GM13976 (cell line): ENCODE measurements around the gene PILRB.

Experiments
- DNase-seq: peaks from one replicate; pipeline ENCODE4 v3.0.0; 2012; ENCODE audit warnings: low spot score
- in situ Hi-C: fragments of 300-500 bp; cut with MboI; formaldehyde crosslinking; loops from one replicate; pipeline ENCODE4 v1.12.0; 2022; ENCODE audit warnings: low sequenced_read_pairs, mixed read lengths, inconsistent platforms; ENCODE audit not compliant: unreplicated experiment
- TF ChIP-seq, protein P1 (sequence below): IDR thresholded peaks from 2 replicates; pipeline ENCODE4 v1.5.1; 2012; ENCODE audit warnings: borderline replicate concordance, mild to moderate bottlenecking; ENCODE audit not compliant: insufficient read depth; ENCODE audit errors: extremely low read depth, missing control alignments, control extremely low read depth

Gene PILRB

DNA sequence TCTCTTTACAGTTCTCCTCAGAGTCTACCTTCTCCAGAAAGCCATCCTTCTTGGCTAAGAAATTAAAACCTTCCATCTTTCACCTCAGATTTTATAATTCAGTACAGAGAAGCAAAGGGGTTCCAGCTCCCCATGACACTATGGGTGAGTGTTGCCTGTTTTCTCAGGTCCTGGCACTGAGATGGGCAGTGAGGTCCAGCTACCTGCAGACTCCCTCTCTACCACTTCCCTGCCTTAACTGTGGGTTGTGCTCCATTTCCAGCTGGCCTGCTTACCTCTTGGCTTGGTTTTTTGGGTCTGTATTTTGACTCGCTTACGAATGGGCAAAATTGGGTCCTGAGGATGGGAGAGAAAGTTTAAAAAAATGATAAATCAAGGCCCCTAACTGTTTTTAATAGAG, 44.3 kb downstream of the PILRB start:
- DNase-seq = no peak
- in situ Hi-C loops = loop anchor here (10.0 kb wide), 1 partner anchor 267 kb away; no protein-coding TSS in a partner anchor

DNA sequence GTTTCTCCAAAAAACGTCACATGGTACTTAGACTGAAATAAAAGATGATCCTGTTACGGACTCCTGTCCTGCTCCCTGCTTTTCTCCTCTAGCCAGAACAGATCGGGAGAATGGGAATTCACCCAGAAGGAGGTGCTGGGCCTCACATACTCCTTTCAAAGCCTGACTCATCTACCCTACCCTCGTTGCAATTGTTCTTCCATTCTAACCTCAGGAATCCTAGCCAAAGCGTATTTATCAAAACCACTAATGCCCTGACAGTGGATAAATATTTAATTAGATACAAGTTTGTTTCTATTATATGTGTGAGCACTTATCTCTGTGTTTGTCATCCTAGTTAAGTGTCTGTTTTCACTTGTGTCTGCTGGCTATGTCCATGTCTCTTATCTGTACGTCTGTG, 48.9 kb downstream of the PILRB start:
- TF ChIP-seq, protein P1, sequence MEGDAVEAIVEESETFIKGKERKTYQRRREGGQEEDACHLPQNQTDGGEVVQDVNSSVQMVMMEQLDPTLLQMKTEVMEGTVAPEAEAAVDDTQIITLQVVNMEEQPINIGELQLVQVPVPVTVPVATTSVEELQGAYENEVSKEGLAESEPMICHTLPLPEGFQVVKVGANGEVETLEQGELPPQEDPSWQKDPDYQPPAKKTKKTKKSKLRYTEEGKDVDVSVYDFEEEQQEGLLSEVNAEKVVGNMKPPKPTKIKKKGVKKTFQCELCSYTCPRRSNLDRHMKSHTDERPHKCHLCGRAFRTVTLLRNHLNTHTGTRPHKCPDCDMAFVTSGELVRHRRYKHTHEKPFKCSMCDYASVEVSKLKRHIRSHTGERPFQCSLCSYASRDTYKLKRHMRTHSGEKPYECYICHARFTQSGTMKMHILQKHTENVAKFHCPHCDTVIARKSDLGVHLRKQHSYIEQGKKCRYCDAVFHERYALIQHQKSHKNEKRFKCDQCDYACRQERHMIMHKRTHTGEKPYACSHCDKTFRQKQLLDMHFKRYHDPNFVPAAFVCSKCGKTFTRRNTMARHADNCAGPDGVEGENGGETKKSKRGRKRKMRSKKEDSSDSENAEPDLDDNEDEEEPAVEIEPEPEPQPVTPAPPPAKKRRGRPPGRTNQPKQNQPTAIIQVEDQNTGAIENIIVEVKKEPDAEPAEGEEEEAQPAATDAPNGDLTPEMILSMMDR = no peak
- in situ Hi-C loops = loop anchor here (10.0 kb wide), 1 partner anchor 272 kb away; no protein-coding TSS in a partner anchor
- no peak for DNase-seq

More for the DNA sequence above, 44.3 kb downstream of the PILRB start:
- TF ChIP-seq, protein P1 = no peak

DNA sequence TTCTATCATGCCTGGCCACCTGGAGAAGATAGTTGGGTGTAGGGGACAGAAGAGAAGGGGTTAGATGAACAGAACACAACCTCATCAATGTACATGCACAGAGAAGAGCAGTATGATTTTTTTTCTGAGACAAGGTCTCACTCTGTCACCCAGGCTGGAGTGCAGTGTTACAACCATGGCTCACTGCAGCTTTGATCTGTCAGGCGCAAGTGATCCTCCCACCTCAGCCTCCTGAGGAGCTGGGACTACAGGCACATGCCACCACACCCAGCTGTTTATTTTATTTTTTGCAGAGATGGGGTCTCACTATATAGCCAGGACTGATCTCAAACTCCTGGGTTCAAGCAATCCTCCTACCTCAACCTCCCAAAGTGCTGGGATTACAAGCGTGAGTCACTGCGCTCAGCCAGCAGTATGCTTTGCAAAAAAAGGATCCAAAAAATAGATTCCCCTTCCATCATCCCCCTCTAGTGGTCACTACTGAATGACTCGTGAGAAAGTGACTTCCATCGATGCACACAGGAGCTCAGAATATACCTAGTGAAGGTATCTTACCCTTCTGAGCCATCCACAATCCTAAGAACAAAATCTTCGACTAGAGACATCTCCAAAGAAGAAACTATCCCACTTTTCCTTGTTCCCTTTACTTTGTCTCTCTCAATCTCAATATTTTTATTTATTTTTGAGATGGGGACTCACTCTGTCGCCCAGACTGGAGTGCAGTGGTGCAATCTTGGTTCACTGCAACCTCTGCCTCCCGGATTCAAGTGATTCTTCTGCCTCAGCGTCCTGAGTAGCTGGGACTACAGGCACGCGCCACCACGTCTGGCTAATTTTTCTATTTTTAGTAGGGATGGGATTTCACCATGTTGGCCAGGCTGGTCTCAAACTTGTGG, 49.6 kb downstream of the PILRB start:
- in situ Hi-C loops = loop anchor here (10.0 kb wide), 1 partner anchor 273 kb away; no protein-coding TSS in a partner anchor
- peak; percentile 72 for DNase-seq
- TF ChIP-seq, protein P1 = peak; percentile 64

DNA sequence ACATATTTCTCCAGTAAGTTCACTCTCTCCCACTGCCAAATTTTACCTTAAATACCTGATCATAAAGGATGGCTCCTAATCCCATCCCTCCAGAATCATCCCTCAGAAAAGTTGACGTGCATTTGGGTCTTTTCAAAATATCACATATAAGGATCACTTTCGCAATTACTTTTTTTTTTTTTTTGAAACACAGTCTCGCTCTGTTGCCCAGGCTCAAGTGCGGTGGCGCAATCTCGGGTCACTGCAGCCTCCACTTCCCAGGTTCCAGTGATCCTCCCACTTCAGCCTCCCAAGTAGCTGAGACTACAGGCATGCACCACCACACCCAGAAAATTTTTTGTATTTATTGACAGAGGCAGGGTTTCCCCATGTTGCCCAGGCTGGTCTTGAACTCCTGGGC, 53.2 kb downstream of the PILRB start:
- no peak for DNase-seq
- TF ChIP-seq, protein P1 = no peak
- in situ Hi-C loops = no loop called here

DNA sequence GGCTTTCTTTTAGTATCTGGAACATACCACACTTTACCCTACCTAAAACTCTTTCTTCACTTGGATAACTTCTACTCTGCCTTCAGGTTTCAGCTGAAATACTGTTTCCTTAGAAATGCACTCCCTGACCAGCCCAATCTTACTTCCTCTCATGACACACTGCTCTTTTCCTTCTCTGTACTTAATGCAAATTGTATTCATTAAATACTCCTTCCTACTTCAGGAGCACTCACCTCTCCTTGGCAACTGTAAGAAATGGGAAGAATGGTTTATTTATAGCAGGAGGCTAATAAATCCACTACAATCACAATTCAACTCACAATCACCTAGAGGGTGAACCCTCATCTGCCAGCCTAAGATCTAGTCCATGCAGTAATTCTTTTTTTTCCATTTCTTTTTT, 55.4 kb downstream of the PILRB start:
- in situ Hi-C loops = no loop called here
- TF ChIP-seq, protein P1 = no peak
- DNase-seq = no peak

DNA sequence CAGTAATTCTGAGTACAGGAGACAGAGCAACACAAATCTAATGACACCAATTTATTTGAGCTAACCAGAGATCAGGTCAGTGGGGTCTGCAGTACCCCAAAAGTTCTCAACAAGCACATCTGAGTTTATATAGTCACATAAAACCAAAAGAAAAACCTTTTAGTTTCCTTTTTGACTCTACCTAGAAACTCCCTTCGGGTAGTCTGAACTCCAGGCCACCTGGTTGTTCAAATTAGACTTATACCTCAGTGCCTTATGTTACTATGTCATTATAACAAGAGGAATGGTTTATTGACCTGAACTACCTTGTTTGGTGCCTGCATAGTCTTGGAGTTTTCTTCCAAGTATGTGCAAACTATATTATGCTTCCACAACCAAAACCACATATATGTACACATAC, 56.0 kb downstream of the PILRB start:
- in situ Hi-C loops = no loop called here
- no peak for DNase-seq
- TF ChIP-seq, protein P1 = no peak
